Testis (tissue), 2 donors: ENCODE measurements around the gene OTOP3.

Experiments
- CTCF ChIP-seq, 3 experiments: fragments of 450-650 bp in 2 of 3; fragments of 200-600 bp in 1 of 3; sonication (generic) in 1 of 3; IDR thresholded peaks; one replicate each; pipeline ENCODE4 v1.5.1; 2016 to 2019; ENCODE audit warnings: antibody characterized with exemption in 3 of 3, mild to moderate bottlenecking in 2 of 3, moderate library complexity in 1 of 3
- POLR2A ChIP-seq: fragments of 450-650 bp; IDR thresholded peaks from one replicate; pipeline ENCODE4 v1.6.1; 2017; ENCODE audit warnings: antibody characterized with exemption, mild to moderate bottlenecking, moderate library complexity

GRCh38 chr17:74892013-74892841, 43.5 kb upstream of the OTOP3 start:
- TF ChIP-seq CTCF (IDR thresholded peaks at IDR 0.05) (no peak), POLR2A (no peak)
